Panc1 (cell line): ENCODE measurements around the gene DIP2C. TPM values are rescaled to one million over a fixed set of nuclear protein-coding genes. Genes with fewer than 3 reads are reported as not detected.

ENCODE experiments used
- ATAC-seq: fragments of 200-7000 bp; cut with Tn5 transposase; 2 replicates; pipeline ENCODE4 v1.9.1; 2020; ENCODE audit warnings: mild to moderate bottlenecking, moderate library complexity
- BruUV-seq: library from RNA; stranded (reverse); fragments of 400-500 nt; replicated peaks from 2 replicates; lab custom pipeline; 2021; lab: Mats Ljungman, UMichigan
- CTCF ChIA-PET: fragments of 300-600 bp; sonication (Branson Sonifier 250); formaldehyde crosslinking; loops from one replicate; lab custom pipeline; 2022; ENCODE audit warnings: antibody characterized with exemption; lab: Charles Lee
- POLR2A ChIA-PET: fragments of 300-600 bp; sonication (Branson Sonifier 250); formaldehyde crosslinking; loops from one replicate; lab custom pipeline; 2022; ENCODE audit warnings: antibody characterized with exemption; lab: Charles Lee
- DNase-seq: peaks from one replicate; pipeline ENCODE4 v3.0.0-alpha.2; 2010; ENCODE audit warnings: low read depth, low spot score
- H3K27ac ChIP-seq: 2 replicates; pipeline ENCODE4 v1.5.1; 2011; ENCODE audit warnings: mild to moderate bottlenecking, low read length, inconsistent platforms
- H3K27me3 ChIP-seq: fragments of 200-500 bp; sonication (Bioruptor generic); 2 replicates; pipeline ENCODE4 v1.6.0; 2014; ENCODE audit warnings: low read length, inconsistent platforms; ENCODE audit not compliant: control insufficient read depth, insufficient read depth
- H3K36me3 ChIP-seq: fragments of 200-500 bp; sonication (Bioruptor generic); 2 replicates; pipeline ENCODE4 v1.5.1; 2014; ENCODE audit warnings: inconsistent platforms, mild to moderate bottlenecking, low read length, moderate library complexity; ENCODE audit not compliant: control insufficient read depth, insufficient read depth
- H3K4me1 ChIP-seq: 2 replicates; pipeline ENCODE4 v1.5.1; 2011; ENCODE audit warnings: inconsistent platforms, mild to moderate bottlenecking, low read length, moderate library complexity; ENCODE audit not compliant: control insufficient read depth, insufficient read depth
- H3K4me3 ChIP-seq, 2 experiments: 2 replicates each; pipeline ENCODE4 v1.5.1; 2011 to 2012; ENCODE audit warnings: low read depth in 2 of 2, low read length in 2 of 2, mild to moderate bottlenecking in 2 of 2, inconsistent platforms in 1 of 2, moderate library complexity in 1 of 2
- H3K9me3 ChIP-seq: fragments of 200-500 bp; sonication (Bioruptor generic); 2 replicates; pipeline ENCODE4 v1.5.1; 2014; ENCODE audit warnings: low read depth, mild to moderate bottlenecking, inconsistent platforms, low read length, moderate library complexity; ENCODE audit not compliant: control insufficient read depth, insufficient read depth
- POLR2AphosphoS5 ChIP-seq: IDR thresholded peaks from 2 replicates; pipeline ENCODE4 v1.6.1; 2012; ENCODE audit warnings: mild to moderate bottlenecking, low read depth, low read length, moderate library complexity
- SIN3A ChIP-seq: IDR thresholded peaks from 2 replicates; pipeline ENCODE4 v1.6.1; 2012; ENCODE audit warnings: low read depth, mild to moderate bottlenecking, low read length, moderate library complexity, borderline replicate concordance; ENCODE audit not compliant: insufficient read depth
- TCF7L2 ChIP-seq: IDR thresholded peaks from 2 replicates; pipeline ENCODE4 v1.6.1; 2011; ENCODE audit warnings: mild to moderate bottlenecking, low read depth, low read length, inconsistent platforms
- in situ Hi-C: cut with HindIII; loops from 2 replicates; pipeline ENCODE4 v1.10.0; 2016; ENCODE audit warnings: low sequenced_read_pairs, low pct_unique_long_range_greater_than_20kb
- intact Hi-C: fragments of 100-400 bp; cut with micrococcal nuclease; formaldehyde crosslinking; loops from one replicate; pipeline ENCODE4 v1.10.0; 2022; ENCODE audit not compliant: unreplicated experiment
- total RNA-seq: library from RNA; stranded (reverse); gene quantifications from one replicate; pipeline ENCODE4 v1.2.1, GENCODE V29; 2021; ENCODE audit not compliant: unreplicated experiment
- TF ChIP-seq, protein P1 (sequence below), 2 experiments: IDR thresholded peaks; 2 replicates each; pipeline ENCODE4 v1.6.1; 2011 to 2012; ENCODE audit warnings: low read depth in 2 of 2, control low read depth in 1 of 2, low read length in 1 of 2, mild to moderate bottlenecking in 1 of 2, moderate library complexity in 1 of 2; ENCODE audit not compliant: insufficient read depth in 1 of 2
- TF ChIP-seq, protein P2 (sequence below): fragments of 450-650 bp; IDR thresholded peaks from 2 replicates; pipeline ENCODE4 v1.5.1; 2017; ENCODE audit warnings: mild to moderate bottlenecking

Gene DIP2C
- total RNA-seq, 1 experiment from 2014 or later = 13.2 TPM

GRCh38 chr10:521261-522250 lies 167.9 kb downstream of the DIP2C start:
- ChIA-PET POLR2A (interaction anchor here (0.6 kb wide), 1 partner anchor 103 kb away, joined by 4 read pairs; no protein-coding TSS in a partner anchor), CTCF (interaction anchor here (0.5 kb wide), 1 partner anchor 33 kb away, joined by 4 read pairs; no protein-coding TSS in a partner anchor)
- no peaks in the 10 kb centered on the region for H3K9me3 ChIP-seq
- H3K4me1 ChIP-seq = no peaks in the 10 kb centered on the region
- in situ Hi-C loops = no loop called here
- no peak for ATAC-seq
- no peaks in the 10 kb centered on the region for H3K36me3 ChIP-seq
- no TSS peak for BruUV-seq
- H3K27me3 ChIP-seq = no peaks in the 10 kb centered on the region
- TF ChIP-seq, protein P1, sequence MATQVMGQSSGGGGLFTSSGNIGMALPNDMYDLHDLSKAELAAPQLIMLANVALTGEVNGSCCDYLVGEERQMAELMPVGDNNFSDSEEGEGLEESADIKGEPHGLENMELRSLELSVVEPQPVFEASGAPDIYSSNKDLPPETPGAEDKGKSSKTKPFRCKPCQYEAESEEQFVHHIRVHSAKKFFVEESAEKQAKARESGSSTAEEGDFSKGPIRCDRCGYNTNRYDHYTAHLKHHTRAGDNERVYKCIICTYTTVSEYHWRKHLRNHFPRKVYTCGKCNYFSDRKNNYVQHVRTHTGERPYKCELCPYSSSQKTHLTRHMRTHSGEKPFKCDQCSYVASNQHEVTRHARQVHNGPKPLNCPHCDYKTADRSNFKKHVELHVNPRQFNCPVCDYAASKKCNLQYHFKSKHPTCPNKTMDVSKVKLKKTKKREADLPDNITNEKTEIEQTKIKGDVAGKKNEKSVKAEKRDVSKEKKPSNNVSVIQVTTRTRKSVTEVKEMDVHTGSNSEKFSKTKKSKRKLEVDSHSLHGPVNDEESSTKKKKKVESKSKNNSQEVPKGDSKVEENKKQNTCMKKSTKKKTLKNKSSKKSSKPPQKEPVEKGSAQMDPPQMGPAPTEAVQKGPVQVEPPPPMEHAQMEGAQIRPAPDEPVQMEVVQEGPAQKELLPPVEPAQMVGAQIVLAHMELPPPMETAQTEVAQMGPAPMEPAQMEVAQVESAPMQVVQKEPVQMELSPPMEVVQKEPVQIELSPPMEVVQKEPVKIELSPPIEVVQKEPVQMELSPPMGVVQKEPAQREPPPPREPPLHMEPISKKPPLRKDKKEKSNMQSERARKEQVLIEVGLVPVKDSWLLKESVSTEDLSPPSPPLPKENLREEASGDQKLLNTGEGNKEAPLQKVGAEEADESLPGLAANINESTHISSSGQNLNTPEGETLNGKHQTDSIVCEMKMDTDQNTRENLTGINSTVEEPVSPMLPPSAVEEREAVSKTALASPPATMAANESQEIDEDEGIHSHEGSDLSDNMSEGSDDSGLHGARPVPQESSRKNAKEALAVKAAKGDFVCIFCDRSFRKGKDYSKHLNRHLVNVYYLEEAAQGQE (IDR thresholded peaks at IDR 0.05; ENCODE audit: insufficient read depth in 1 of 2, low read depth in 2 of 2, low read length in 1 of 2) = no peak
- DNase-seq = no peak
- H3K4me3 ChIP-seq = no peak overlapping the region
- H3K27ac ChIP-seq = no peak overlapping the region
- intact Hi-C loops = no loop called here

DNA sequence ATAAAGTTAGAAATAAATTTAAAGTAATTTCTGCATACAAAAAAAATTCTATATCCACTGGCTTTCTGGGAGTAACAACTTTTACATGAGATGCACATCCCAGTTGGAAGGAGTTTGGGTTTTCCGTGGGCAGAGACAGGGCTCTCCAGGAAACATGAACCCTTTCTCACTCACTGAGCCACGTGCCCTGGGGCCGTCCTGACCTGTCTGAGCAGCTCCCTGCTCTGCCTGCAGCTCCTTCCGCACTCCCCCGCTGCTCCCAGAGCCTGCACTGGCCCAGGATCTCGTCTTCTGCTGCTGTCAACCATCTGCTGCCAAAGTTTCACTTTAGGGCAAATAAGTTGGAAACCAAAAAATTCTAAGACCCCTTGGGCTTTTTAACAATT lies 169.1 kb downstream of the DIP2C start:
- TF ChIP-seq, protein P2, sequence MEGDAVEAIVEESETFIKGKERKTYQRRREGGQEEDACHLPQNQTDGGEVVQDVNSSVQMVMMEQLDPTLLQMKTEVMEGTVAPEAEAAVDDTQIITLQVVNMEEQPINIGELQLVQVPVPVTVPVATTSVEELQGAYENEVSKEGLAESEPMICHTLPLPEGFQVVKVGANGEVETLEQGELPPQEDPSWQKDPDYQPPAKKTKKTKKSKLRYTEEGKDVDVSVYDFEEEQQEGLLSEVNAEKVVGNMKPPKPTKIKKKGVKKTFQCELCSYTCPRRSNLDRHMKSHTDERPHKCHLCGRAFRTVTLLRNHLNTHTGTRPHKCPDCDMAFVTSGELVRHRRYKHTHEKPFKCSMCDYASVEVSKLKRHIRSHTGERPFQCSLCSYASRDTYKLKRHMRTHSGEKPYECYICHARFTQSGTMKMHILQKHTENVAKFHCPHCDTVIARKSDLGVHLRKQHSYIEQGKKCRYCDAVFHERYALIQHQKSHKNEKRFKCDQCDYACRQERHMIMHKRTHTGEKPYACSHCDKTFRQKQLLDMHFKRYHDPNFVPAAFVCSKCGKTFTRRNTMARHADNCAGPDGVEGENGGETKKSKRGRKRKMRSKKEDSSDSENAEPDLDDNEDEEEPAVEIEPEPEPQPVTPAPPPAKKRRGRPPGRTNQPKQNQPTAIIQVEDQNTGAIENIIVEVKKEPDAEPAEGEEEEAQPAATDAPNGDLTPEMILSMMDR = no peak
- TF ChIP-seq POLR2AphosphoS5 (no peak), TCF7L2 (no peak), SIN3A (no peak)
- TF ChIP-seq, protein P1 (IDR thresholded peaks at IDR 0.05; ENCODE audit: insufficient read depth in 1 of 2, low read depth in 2 of 2, low read length in 1 of 2) = no peak
- BruUV-seq = no TSS peak
- in situ Hi-C loops = no loop called here
- Histone ChIP-seq H3K9me3 (no peaks in the 10 kb centered on the region), H3K4me1 (no peaks in the 10 kb centered on the region), H3K4me3 (no peak overlapping the region), H3K27ac (no peak overlapping the region), H3K27me3 (no peaks in the 10 kb centered on the region), H3K36me3 (no peaks in the 10 kb centered on the region)
- ATAC-seq (no peak), DNase-seq (no peak)
- intact Hi-C loops = no loop called here
- POLR2A ChIA-PET = no interaction called here
- CTCF ChIA-PET = no interaction called here
